GM19099 (cell line): ENCODE results near the gene PPP2R2B.

Experiments used
- POLR2A ChIP-seq: IDR thresholded peaks from 3 replicates; pipeline ENCODE4 v1.6.1; 2011; ENCODE audit warnings: low read depth; ENCODE audit not compliant: insufficient read length; ENCODE audit errors: extremely low read depth

The PPP2R2B gene

DNA sequence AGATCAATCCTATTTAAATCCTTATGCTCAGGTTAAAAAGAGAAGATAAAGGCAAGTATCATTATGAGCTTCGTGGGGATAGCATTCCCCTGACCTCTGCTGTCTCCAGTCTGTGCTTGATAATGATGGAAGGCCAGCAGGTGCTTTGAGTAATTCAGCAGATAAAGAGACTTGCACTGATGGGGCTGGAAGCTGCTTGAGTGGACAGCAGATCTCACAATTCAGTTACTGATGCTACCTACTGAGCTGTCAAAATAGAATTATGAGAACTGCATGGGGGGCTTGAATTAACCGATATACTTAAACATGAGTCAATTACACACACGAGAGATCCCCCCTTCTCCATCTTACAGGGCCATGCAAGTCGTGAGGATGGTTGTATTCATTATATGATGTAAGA is 254.9 kb downstream of the PPP2R2B start:
- TF ChIP-seq POLR2A, result no peak

DNA sequence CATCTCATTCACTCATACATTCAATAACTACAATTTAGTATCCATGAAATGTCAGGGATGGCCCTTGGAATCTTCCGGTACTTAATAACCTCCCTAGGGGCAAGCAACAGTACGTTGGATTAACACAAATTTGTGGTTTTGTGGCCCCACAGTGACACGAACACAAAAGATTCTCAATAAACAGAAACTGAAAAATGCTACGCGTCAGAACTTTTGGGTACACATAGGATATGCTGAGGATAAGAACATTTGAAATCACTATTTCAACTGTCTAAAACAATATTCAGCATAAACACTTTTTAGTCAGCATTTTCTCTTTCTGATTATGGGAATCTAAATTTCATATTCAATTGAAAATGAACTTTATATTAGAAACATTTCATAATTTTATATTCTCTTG is 255.5 kb downstream of the PPP2R2B start:
- no peak for TF ChIP-seq POLR2A

DNA sequence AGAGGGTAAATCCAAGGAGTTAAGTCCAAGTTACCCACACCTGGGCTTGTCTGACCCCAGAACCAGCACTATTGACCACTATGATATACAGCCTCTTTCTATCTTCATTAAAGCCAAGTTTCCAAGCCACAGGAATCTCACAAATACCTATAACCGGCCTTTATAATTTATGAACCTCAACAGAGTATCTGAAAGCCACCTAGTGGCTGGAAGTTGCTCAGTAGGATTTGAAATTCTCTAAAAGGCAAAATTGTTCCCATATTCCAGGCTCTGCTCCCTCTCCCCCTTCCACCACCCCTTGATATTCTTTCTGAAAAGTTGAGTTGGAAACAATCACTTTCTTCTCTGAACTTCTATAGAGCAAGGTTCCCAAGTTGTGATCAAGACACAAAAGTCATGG is 256.2 kb downstream of the PPP2R2B start:
- TF ChIP-seq POLR2A, result no peak

DNA sequence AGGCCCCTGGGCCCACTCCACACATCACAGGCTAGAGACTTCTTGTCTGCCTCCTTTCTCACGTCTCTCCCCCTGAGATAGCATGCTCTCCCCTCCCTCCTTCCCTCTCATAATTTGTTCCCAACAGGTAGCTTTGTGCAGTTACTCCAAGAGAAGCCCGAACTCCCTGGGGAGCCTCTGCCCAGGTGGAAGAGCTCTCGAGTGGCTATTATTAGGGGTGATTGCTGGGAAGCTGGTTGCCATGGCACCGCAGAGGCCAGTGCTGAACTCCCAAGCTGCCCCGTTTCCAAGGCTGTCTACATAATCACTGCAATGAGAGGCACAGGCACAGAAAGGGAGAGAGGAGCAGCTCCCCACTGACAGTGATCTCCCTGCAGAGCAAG is 257.9 kb downstream of the PPP2R2B start:
- TF ChIP-seq POLR2A, result no peak

DNA sequence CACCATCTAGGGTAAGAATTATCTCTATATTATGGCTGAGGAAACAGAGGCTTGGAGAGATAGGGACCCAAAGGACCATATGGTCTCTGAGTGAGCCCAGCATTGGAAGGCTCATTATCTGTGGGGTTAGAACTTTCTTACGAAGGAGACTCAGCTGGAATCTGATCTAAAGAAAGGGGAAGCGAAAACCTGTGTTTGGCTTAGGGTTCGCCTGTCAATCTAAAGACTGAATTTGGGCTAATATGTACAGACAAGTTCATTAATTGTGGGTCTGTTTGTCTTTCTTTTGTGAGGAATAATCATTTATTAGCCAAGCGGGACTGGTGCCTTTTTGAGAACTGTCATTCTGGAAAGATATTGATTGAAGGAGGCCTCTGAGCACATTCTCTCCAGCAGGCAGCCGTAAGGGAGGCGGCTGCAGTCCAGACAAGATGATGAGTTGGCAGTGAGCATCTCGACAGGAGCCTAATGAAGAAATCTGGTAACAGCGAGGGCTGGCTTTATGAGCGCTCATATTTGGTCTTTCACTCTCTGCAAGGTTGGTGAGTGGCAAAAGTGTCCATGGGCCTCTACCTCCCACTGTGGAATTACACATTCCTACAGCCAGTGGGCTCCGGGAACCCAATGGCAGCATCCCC is 258.4 kb downstream of the PPP2R2B start:
- TF ChIP-seq POLR2A, result no peak

DNA sequence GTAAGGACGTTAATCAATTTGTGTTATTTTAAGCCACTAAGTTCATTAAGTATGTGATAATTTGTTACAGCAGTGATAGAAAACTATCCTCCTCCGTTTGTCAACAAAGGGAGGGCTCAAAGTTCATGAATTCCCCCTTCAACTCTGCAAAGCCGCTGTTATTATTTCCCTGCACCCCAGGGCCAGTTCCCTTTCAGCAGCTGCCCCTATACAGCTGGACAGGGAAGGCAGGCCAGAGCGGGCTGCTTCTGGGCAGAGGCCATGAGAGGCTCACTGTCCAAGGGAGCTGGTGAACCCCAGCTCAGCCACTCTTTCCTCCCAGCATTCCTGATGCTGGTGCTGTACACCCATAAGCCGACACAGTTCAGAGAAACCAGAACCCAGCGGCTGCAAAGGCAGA is 260.1 kb downstream of the PPP2R2B start:
- TF ChIP-seq POLR2A, result no peak

DNA sequence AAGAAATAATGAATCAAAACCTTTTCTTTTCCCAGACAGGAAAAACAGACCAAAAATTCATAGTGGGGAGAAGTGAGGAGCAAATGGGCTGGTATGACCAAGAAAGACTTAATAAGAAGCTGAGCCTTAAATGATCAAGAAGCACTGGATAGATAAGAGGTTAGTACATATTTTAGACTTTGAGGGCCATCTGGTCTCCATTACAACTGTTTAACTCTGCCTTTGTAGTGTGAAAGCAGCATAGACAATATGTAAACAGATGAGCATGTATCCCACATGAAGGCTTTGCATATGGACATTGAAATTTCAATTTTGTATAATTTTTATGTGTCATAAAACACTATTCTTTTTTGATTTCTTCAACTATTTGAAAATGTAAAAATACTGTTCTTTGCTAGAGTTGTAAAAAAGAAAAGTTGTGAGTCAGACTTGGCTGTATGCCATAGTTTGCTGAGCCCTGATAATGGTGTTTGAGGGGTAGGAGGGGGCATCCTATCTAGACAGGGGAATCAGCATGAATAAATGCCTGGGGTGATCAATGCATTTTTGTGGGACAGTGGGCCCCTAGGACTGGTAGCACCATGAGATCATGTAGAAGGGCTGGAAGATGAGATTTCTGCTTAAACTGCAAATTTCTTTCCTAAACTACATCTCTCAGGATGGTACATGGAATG is 270.8 kb downstream of the PPP2R2B start:
- no peak for TF ChIP-seq POLR2A

DNA sequence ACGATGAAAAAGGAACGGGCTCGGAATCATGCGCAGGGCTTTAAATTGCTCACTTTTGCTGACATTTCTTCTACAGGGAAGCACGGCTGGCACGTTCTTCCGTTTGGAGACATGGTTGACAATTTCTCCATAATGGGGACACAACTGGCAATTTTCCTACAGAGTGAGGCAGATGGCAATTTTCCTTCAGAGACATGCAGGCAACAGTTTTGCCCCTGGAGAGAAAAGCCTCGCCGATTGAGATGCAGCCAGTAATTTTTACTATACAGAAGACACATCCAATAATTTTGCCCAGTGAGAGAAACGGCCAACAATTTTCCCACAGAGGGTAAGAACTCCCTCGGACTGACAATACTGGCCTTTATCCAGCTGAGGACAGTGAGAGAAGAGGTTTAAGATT is 271.7 kb downstream of the PPP2R2B start:
- TF ChIP-seq POLR2A, result no peak

DNA sequence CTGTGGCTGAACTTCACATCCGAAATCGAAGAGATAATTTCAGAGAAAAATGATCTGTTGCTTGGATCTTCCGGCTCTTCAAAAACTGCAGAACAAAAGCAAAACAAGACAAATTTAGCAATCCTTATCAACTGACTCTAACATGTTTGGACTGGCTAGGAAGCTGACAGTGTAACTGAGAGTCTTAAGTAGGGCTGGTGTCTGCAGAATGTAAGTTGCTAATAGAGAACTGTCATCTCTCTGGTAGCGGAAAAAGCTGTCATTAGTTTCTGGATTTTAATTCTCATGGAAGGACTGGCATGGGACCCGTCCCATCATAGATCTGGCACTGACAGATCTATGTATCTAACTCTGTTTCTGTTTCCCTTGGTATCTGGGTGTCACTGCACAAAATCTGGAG is 278.2 kb downstream of the PPP2R2B start:
- TF ChIP-seq POLR2A, result no peak

DNA sequence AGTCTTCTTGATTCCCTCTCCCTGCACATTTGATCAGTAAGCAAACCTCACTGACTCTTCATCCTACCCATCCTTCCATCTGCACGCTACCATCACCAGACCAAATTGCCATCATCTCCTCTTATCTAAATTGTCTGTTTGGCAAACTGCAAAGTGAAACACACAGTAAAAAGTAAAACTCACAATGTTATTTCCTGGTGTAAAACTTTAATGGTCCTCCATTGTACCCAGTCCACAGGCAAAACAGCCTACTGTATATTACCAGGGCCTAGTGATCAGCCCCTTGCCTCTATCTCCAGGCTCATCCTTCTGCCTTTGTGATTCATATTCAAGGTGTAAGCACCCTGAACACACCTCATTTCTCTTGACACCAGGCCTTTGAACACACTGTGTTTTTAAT is 279.3 kb downstream of the PPP2R2B start:
- no peak for TF ChIP-seq POLR2A

DNA sequence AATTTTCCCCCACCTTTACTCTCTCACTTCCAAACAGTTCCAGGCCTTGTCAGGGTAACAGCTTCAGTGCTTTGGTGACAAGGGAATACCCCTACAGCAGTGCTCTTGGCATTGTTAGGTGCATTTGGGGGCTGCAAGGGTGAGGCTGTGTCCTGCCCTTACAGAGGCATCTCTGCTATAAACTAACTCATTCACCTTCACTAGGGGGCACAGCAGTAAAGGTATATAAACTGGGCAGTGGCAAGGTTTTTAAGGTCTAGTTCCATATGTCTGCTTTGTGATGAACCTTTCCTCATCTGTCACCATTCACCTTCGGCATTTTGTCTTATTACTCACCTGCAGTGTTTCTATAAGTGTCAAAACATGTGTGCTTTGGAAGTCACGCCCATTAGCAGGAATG is 283.5 kb downstream of the PPP2R2B start:
- no peak for TF ChIP-seq POLR2A

DNA sequence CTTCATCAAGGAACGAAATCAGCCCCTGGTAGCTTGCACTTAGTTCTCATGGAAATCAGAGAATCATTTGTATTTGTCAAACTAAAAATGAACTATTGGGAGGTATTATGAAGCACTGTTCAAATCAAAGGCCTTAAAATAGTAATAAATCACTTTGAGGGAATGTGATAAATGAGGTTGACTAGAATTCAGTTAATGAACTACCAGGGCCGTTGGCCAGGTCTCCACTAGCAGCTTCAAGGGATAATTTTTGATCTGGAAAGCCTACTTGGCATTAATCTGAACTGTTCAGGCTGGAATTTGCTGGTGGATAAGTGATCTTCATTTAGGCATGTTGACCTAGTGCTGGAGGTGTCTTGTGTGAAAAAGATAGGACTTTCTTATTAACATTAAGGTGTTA is 286.2 kb downstream of the PPP2R2B start:
- no peak for TF ChIP-seq POLR2A

DNA sequence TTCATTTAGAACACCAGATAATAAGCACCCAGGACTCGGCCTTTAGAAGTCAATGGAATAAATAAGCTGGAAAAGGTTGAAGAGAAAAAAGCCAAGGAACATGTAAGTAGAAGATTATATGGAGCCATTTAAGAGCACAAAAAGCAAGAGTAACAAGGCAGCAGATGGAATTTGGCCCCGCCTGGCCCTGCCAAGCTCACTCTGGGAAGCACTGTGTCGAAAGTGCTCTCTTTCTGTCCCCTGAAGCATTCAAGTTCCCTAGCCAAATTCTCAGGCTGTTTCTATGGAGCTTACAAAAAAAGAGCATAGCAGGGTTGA is 289.6 kb downstream of the PPP2R2B start:
- TF ChIP-seq POLR2A, result no peak

DNA sequence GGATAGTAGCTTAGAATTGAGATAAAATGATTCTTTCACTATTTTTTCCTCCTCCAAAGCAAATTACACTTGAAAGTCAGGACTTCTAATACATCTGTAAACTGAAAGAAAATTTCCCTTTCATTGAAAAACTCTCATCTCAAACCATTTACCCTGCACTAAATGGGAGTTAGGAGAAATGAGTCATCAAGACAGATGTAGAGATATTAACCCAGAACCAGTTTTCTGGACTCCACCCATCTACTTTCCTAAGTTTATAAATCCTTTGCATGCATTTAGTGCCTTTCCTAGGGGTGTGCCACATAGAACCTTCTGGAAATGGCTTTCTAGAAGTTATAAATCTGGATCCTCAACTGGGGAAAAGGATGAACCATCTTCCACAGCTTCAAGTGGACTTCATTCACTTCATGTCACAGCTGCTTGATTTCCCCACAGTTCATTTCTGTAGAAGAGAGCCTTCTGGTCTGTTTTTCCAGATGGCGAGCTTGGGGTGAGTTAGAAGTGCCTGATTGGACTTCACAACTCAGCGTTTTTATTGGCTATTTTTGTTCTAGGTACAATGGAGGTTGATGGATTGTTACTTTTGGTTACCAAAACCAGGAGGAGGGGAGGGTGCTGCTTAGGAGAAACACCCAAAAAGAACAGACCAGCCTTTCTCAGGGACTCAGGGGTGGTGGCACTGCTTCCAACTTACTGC is 290.1 kb downstream of the PPP2R2B start:
- no peak for TF ChIP-seq POLR2A

DNA sequence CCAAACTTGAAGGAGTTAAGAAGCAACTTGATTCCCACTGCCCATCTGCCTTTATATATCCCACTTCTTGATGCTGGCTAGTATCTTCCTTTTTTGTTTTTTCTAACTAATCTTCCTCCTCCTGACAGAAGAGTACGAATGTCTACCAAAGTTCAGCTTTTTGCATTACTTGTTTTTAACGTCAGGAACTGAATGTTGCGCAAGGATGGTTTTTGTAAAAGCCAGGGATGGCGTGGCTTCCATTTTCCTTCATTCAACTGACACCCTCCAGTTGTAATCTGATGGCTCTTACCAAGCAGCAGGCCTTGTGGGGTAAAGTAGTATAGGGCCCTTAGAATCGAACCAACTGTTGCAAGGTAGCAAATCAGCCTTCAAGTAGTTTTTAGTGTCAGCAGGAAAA is 291.8 kb downstream of the PPP2R2B start:
- TF ChIP-seq POLR2A, result no peak

DNA sequence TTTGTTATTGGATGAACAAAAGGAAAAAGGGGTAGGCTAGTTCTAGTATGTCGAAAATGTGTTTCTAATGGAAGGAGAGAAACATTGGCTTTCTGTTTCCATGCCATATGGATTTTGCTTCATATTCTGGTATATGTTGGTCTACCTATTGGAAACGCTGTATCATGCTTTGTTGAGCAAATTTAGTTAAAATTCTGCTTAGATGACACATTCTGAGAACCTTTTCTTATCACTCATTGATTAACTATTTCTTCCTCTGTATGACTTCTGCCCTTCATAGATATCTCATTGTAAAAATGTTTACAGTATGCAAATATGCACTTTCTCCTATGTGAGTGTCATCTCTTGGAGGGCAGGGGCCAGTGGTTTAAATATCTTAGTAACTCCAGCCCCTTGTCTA is 293.8 kb downstream of the PPP2R2B start:
- no peak for TF ChIP-seq POLR2A
